HG02588 (cell line): ENCODE data around the gene ZNHIT6.

Source experiments
- ATAC-seq: cut with Tn5 transposase; IDR thresholded peaks from one replicate; pipeline ENCODE4 v1.9.1; 2021; ENCODE audit warnings: mild to moderate bottlenecking, moderate library complexity; ENCODE audit not compliant: unreplicated experiment

The ZNHIT6 gene

GRCh38 chr1:85599681-85600080 lies 108.6 kb downstream of the ZNHIT6 start:
- ATAC-seq = no peak
